ENCODE measurements around the gene RHBDD3.

Gene RHBDD3

GRCh38 chr22:29265929-29266328 is 1.9 kb downstream of the RHBDD3 start:
- Histone ChIP-seq H4K91ac (ENCODE audit: low read depth, low read length) (no peak overlapping the region), H2AFZ (ENCODE audit: insufficient read depth, low read length, poor library complexity) (no peak overlapping the region), H3K27me3 (ENCODE audit: insufficient read depth, low read length) (no peaks in the 10 kb centered on the region), H3K14ac (ENCODE audit: low read length) (no peak overlapping the region), H3K4me3 (ENCODE audit: low read depth, low read length) (no peak overlapping the region), H2BK12ac (ENCODE audit: low read length) (no peak overlapping the region), H3K9ac (ENCODE audit: low read length) (no peak overlapping the region), H4K8ac (ENCODE audit: low read depth, low read length) (no peak overlapping the region), H3K9me3 (ENCODE audit: insufficient read depth, low read depth, low read length) (no peaks in the 10 kb centered on the region), H3K4me2 (ENCODE audit: low read length) (no peak overlapping the region), H3K4me1 (ENCODE audit: control insufficient read depth in 1 of 2, insufficient read depth in 2 of 2, low read length in 2 of 2) (peaks cover 9 to 15% of the 10 kb centered on the region in 2 experiments), H3K36me3 (ENCODE audit: control insufficient read depth in 1 of 2, insufficient read depth in 2 of 2, low read length in 2 of 2) (peaks cover 17 to 24% of the 10 kb centered on the region in 2 experiments), H3K4ac (ENCODE audit: low read depth, low read length) (no peak overlapping the region), H3K79me2 (ENCODE audit: control insufficient read depth, insufficient read depth, low read length, poor library complexity) (peaks cover 36% of the 10 kb centered on the region), H3K27ac (ENCODE audit: low read depth, low read length) (no peak overlapping the region), H4K12ac (ENCODE audit: low read depth, low read length) (no peak overlapping the region), H3K23ac (ENCODE audit: low read length) (no peak overlapping the region), H3K18ac (ENCODE audit: low read length) (no peak overlapping the region), H2BK5ac (ENCODE audit: low read depth, low read length, poor library complexity) (no peak overlapping the region), H2AK5ac (ENCODE audit: low read length) (no peak overlapping the region), H2BK120ac (ENCODE audit: insufficient read depth, low read length, poor library complexity) (no peak overlapping the region), H3K79me1 (ENCODE audit: low read length) (peaks cover 22% of the 10 kb centered on the region)
- DNase-seq, result no peak
- WGBS (ENCODE audit: extremely low coverage, insufficient coverage, insufficient read length), result no CpG with 5 or more reads among the region's 4 CpGs

- Histone ChIP-seq H3K9ac (ENCODE audit: low read length) (no peak overlapping the region), H4K91ac (ENCODE audit: low read depth, low read length) (no peak overlapping the region), H2BK120ac (ENCODE audit: insufficient read depth, low read length, poor library complexity) (no peak overlapping the region), H4K12ac (ENCODE audit: low read depth, low read length) (no peak overlapping the region), H2BK5ac (ENCODE audit: low read depth, low read length, poor library complexity) (no peak overlapping the region), H3K36me3 (ENCODE audit: control insufficient read depth in 1 of 2, insufficient read depth in 2 of 2, low read length in 2 of 2) (peaks cover 23 to 30% of the 10 kb centered on the region in 2 experiments), H2AK5ac (ENCODE audit: low read length) (no peak overlapping the region), H3K27ac (ENCODE audit: low read depth, low read length) (no peak overlapping the region), H3K9me3 (ENCODE audit: insufficient read depth, low read depth, low read length) (no peaks in the 10 kb centered on the region), H3K4ac (ENCODE audit: low read depth, low read length) (no peak overlapping the region), H3K79me2 (ENCODE audit: control insufficient read depth, insufficient read depth, low read length, poor library complexity) (peaks cover 34% of the 10 kb centered on the region), H3K18ac (ENCODE audit: low read length) (no peak overlapping the region), H3K4me3 (ENCODE audit: low read depth, low read length) (no peak overlapping the region), H4K8ac (ENCODE audit: low read depth, low read length) (no peak overlapping the region), H3K14ac (ENCODE audit: low read length) (no peak overlapping the region), H3K4me1 (ENCODE audit: control insufficient read depth in 1 of 2, insufficient read depth in 2 of 2, low read length in 2 of 2) (peaks cover 9 to 14% of the 10 kb centered on the region in 2 experiments), H2BK12ac (ENCODE audit: low read length) (no peak overlapping the region), H3K4me2 (ENCODE audit: low read length) (no peak overlapping the region), H3K23ac (ENCODE audit: low read length) (no peak overlapping the region), H3K27me3 (ENCODE audit: insufficient read depth, low read length) (no peaks in the 10 kb centered on the region), H3K79me1 (ENCODE audit: low read length) (peaks cover 22% of the 10 kb centered on the region), H2AFZ (ENCODE audit: insufficient read depth, low read length, poor library complexity) (no peak overlapping the region)
- no CpG with 5 or more reads among the region's 7 CpGs for WGBS (ENCODE audit: extremely low coverage, insufficient coverage, insufficient read length)
- DNase-seq, result no peak
Measured at GRCh38 chr22:29265305-29265704, 2.5 kb downstream of the RHBDD3 start.

GRCh38 chr22:29263791-29264276 is 3.9 kb downstream of the RHBDD3 start:
- no peaks in the 10 kb centered on the region for H3K9me3 ChIP-seq (ENCODE audit: insufficient read depth, low read depth, low read length)
- no peak overlapping the region for H3K23ac ChIP-seq (ENCODE audit: low read length)
- no peak overlapping the region for H3K9ac ChIP-seq (ENCODE audit: low read length)
- no peak overlapping the region for H3K27ac ChIP-seq (ENCODE audit: low read depth, low read length)
- no CpG with 5 or more reads among the region's 14 CpGs for WGBS (ENCODE audit: extremely low coverage, insufficient coverage, insufficient read length)
- peaks cover 20% of the 10 kb centered on the region for H3K79me2 ChIP-seq (ENCODE audit: control insufficient read depth, insufficient read depth, low read length, poor library complexity)
- H2BK120ac ChIP-seq (ENCODE audit: insufficient read depth, low read length, poor library complexity), result no peak overlapping the region
- H3K27me3 ChIP-seq (ENCODE audit: insufficient read depth, low read length), result no peaks in the 10 kb centered on the region
- peaks cover 19% of the 10 kb centered on the region for H3K79me1 ChIP-seq (ENCODE audit: low read length)
- no peak overlapping the region for H2BK5ac ChIP-seq (ENCODE audit: low read depth, low read length, poor library complexity)
- no peak overlapping the region for H4K91ac ChIP-seq (ENCODE audit: low read depth, low read length)
- no peak overlapping the region for H3K4me2 ChIP-seq (ENCODE audit: low read length)
- no peak overlapping the region for H2AFZ ChIP-seq (ENCODE audit: insufficient read depth, low read length, poor library complexity)
- no peak for DNase-seq
- H3K4me1 ChIP-seq (ENCODE audit: control insufficient read depth in 1 of 2, insufficient read depth in 2 of 2, low read length in 2 of 2), result peaks cover 9% of the 10 kb centered on the region in 2 experiments
- H4K12ac ChIP-seq (ENCODE audit: low read depth, low read length), result no peak overlapping the region
- no peak overlapping the region for H4K8ac ChIP-seq (ENCODE audit: low read depth, low read length)
- no peak overlapping the region for H3K4me3 ChIP-seq (ENCODE audit: low read depth, low read length)
- peaks cover 28 to 38% of the 10 kb centered on the region in 2 experiments for H3K36me3 ChIP-seq (ENCODE audit: control insufficient read depth in 1 of 2, insufficient read depth in 2 of 2, low read length in 2 of 2)
- no peak overlapping the region for H3K14ac ChIP-seq (ENCODE audit: low read length)
- H2BK12ac ChIP-seq (ENCODE audit: low read length), result no peak overlapping the region
- no peak overlapping the region for H3K4ac ChIP-seq (ENCODE audit: low read depth, low read length)
- H2AK5ac ChIP-seq (ENCODE audit: low read length), result no peak overlapping the region
- no peak overlapping the region for H3K18ac ChIP-seq (ENCODE audit: low read length)

- no peaks in the 10 kb centered on the region for H3K9me3 ChIP-seq (ENCODE audit: insufficient read depth, low read depth, low read length)
- no CpG with 5 or more reads among the region's 17 CpGs for WGBS (ENCODE audit: extremely low coverage, insufficient coverage, insufficient read length)
Measured at GRCh38 chr22:29260601-29261315, 7.0 kb downstream of the RHBDD3 start.

More at GRCh38 chr22:29260601-29261315, 7.0 kb downstream of the RHBDD3 start:
- Histone ChIP-seq H3K79me2 (ENCODE audit: control insufficient read depth, insufficient read depth, low read length, poor library complexity) (no peaks in the 10 kb centered on the region), H4K12ac (ENCODE audit: low read depth, low read length) (no peak overlapping the region), H3K18ac (ENCODE audit: low read length) (no peak overlapping the region), H4K8ac (ENCODE audit: low read depth, low read length) (no peak overlapping the region), H3K4me3 (ENCODE audit: low read depth, low read length) (no peak overlapping the region), H3K4me1 (ENCODE audit: control insufficient read depth in 1 of 2, insufficient read depth in 2 of 2, low read length in 2 of 2) (no peaks in the 10 kb centered on the region), H3K14ac (ENCODE audit: low read length) (no peak overlapping the region), H3K4ac (ENCODE audit: low read depth, low read length) (no peak overlapping the region), H3K79me1 (ENCODE audit: low read length) (no peaks in the 10 kb centered on the region), H3K27me3 (ENCODE audit: insufficient read depth, low read length) (no peaks in the 10 kb centered on the region), H2AFZ (ENCODE audit: insufficient read depth, low read length, poor library complexity) (no peak overlapping the region), H3K36me3 (ENCODE audit: control insufficient read depth in 1 of 2, insufficient read depth in 2 of 2, low read length in 2 of 2) (peaks cover 27 to 37% of the 10 kb centered on the region in 2 experiments), H2BK120ac (ENCODE audit: insufficient read depth, low read length, poor library complexity) (no peak overlapping the region), H2BK12ac (ENCODE audit: low read length) (no peak overlapping the region), H2BK5ac (ENCODE audit: low read depth, low read length, poor library complexity) (no peak overlapping the region), H3K27ac (ENCODE audit: low read depth, low read length) (no peak overlapping the region), H3K9ac (ENCODE audit: low read length) (no peak overlapping the region), H3K4me2 (ENCODE audit: low read length) (no peak overlapping the region), H2AK5ac (ENCODE audit: low read length) (no peak overlapping the region), H4K91ac (ENCODE audit: low read depth, low read length) (no peak overlapping the region), H3K23ac (ENCODE audit: low read length) (no peak overlapping the region)
- DNase-seq, result no peak

Data from trophoblast cell (in vitro differentiated cells and primary cell).